Endothelial cell of umbilical vein (primary cell): Measurements from ENCODE around the gene TOGARAM2. TPM values are rescaled to one million over a fixed set of nuclear protein-coding genes. Genes with fewer than 3 reads are reported as not detected.

Experiments used
- BruUV-seq: library from RNA; stranded (reverse); fragments of 400-500 nt; replicated peaks from 2 replicates; lab custom pipeline; 2021; lab: Mats Ljungman, UMichigan
- CTCF ChIA-PET: fragments of 300-600, 350-600 bp; sonication (Branson Sonifier 250); formaldehyde crosslinking; loops from one replicate; lab custom pipeline; 2021; ENCODE audit warnings: antibody characterized with exemption, inconsistent platforms; lab: Charles Lee
- POLR2A ChIA-PET: fragments of 300-600, 350-600 bp; sonication (Branson Sonifier 250); formaldehyde crosslinking; loops from one replicate; lab custom pipeline; 2021; ENCODE audit warnings: antibody characterized with exemption, inconsistent platforms; lab: Charles Lee
- DNase-seq: peaks from one replicate; pipeline ENCODE4 v3.0.0-alpha.2; 2011; ENCODE audit warnings: low read depth, low spot score
- FAIRE-seq: peaks from 2 replicates; lab custom pipeline; 2011; peaks lifted over from hg19 to GRCh38; lab: Jason Lieb, UNC
- H2AFZ ChIP-seq: 2 replicates; pipeline ENCODE4 v1.6.0; 2012; ENCODE audit warnings: low read depth, low read length, control low read depth, inconsistent platforms
- H3K27ac ChIP-seq: 2 replicates; pipeline ENCODE4 v1.5.1; 2011; ENCODE audit warnings: low read depth, mild to moderate bottlenecking, control low read depth, low read length, moderate library complexity; ENCODE audit not compliant: insufficient read depth
- H3K27me3 ChIP-seq, 2 experiments: 2 replicates each; pipeline versions ENCODE4 v1.6.0 to v1.6.1; 2011; ENCODE audit warnings: low read length in 2 of 2, mixed read lengths in 1 of 2; ENCODE audit not compliant: control insufficient read depth in 2 of 2, insufficient read depth in 2 of 2
- H3K36me3 ChIP-seq, 2 experiments: 2 replicates in 1 of 2; 3 replicates in 1 of 2; pipeline ENCODE4 v1.5.1; 2011; ENCODE audit warnings: low read length in 2 of 2, mild to moderate bottlenecking in 1 of 2, moderate library complexity in 1 of 2; ENCODE audit not compliant: control insufficient read depth in 2 of 2, insufficient read depth in 2 of 2; ENCODE audit errors: extremely low read depth in 1 of 2
- H3K4me1 ChIP-seq: 3 replicates; pipeline ENCODE4 v1.5.1; 2011; ENCODE audit warnings: mild to moderate bottlenecking, low read length; ENCODE audit not compliant: control insufficient read depth, insufficient read depth; ENCODE audit errors: extremely low read depth
- H3K4me2 ChIP-seq: 2 replicates; pipeline ENCODE4 v1.6.1; 2011; ENCODE audit warnings: low read length, control low read depth, mixed read lengths; ENCODE audit not compliant: insufficient read depth
- H3K4me3 ChIP-seq, 3 experiments: fragments of 200-600 bp in 1 of 3; sonication (generic), shearing (Covaris generic) in 1 of 3; replicated peaks in 1 of 3; 2 replicates each; pipeline ENCODE4 v1.5.1; 2011 to 2016; ENCODE audit warnings: control low read depth in 3 of 3, low read length in 3 of 3, mild to moderate bottlenecking in 2 of 3, inconsistent platforms in 1 of 3, low read depth in 1 of 3, moderate library complexity in 1 of 3; ENCODE audit not compliant: insufficient read depth in 1 of 3
- H3K79me2 ChIP-seq: 2 replicates; pipeline ENCODE4 v1.6.0; 2012; ENCODE audit warnings: low read length, inconsistent platforms; ENCODE audit not compliant: control insufficient read depth, insufficient read depth
- H3K9ac ChIP-seq: replicated peaks from 2 replicates; pipeline ENCODE3; 2011; ENCODE audit warnings: low read length, control low read depth; ENCODE audit not compliant: insufficient read depth; ENCODE audit errors: extremely low read depth
- H3K9me1 ChIP-seq: replicated peaks from 3 replicates; pipeline ENCODE4 v1.6.0; 2011; ENCODE audit warnings: mild to moderate bottlenecking, low read length; ENCODE audit not compliant: control insufficient read depth, insufficient read depth; ENCODE audit errors: extremely low read depth
- H3K9me3 ChIP-seq: replicated peaks from 2 replicates; pipeline ENCODE4 v1.5.1; 2012; ENCODE audit warnings: low read length, inconsistent platforms; ENCODE audit not compliant: control insufficient read depth, insufficient read depth
- H4K20me1 ChIP-seq: replicated peaks from 2 replicates; pipeline ENCODE3; 2011; ENCODE audit warnings: mild to moderate bottlenecking, low read length; ENCODE audit not compliant: control insufficient read depth, insufficient read depth; ENCODE audit errors: extremely low read depth
- EZH2 ChIP-seq: IDR thresholded peaks from 2 replicates; pipeline ENCODE4 v1.6.1; 2012; ENCODE audit warnings: borderline replicate concordance, low read depth, mild to moderate bottlenecking, moderate library complexity, low read length, inconsistent platforms; ENCODE audit not compliant: severe bottlenecking
- FOS ChIP-seq: IDR thresholded peaks from 2 replicates; pipeline ENCODE4 v1.6.1; 2011; ENCODE audit warnings: mild to moderate bottlenecking, low read length, moderate library complexity, borderline replicate concordance; ENCODE audit not compliant: insufficient read depth
- GATA2 ChIP-seq: IDR thresholded peaks from 2 replicates; pipeline ENCODE4 v1.7.0; 2011; ENCODE audit warnings: low read depth, mild to moderate bottlenecking, moderate library complexity, mixed read lengths, low read length; ENCODE audit not compliant: insufficient read length, insufficient read depth
- JUN ChIP-seq: IDR thresholded peaks from 2 replicates; pipeline ENCODE4 v1.6.1; 2011; ENCODE audit warnings: borderline replicate concordance, low read depth; ENCODE audit not compliant: insufficient read length, insufficient read depth
- MYC ChIP-seq: IDR thresholded peaks from one replicate; pipeline ENCODE4 v1.6.1; 2011; ENCODE audit warnings: mild to moderate bottlenecking, low read depth, low read length
- POLR2A ChIP-seq: IDR thresholded peaks from 2 replicates; pipeline ENCODE4 v1.6.1; 2012; ENCODE audit warnings: low read depth, mild to moderate bottlenecking, control low read depth, low read length
- POLR2AphosphoS5 ChIP-seq: IDR thresholded peaks from 2 replicates; pipeline ENCODE4 v1.6.1; 2012; ENCODE audit warnings: low read depth, mild to moderate bottlenecking, control low read depth, low read length, moderate library complexity; ENCODE audit not compliant: insufficient read depth
- dilution Hi-C: fragments of 300-500 bp; cut with MboI; formaldehyde crosslinking; loops from one replicate; pipeline ENCODE4 v1.15.0; 2019; ENCODE audit warnings: low sequenced_read_pairs; ENCODE audit not compliant: extremely low pct_ligation_motif_present
- intact Hi-C: fragments of 100-400 bp; cut with micrococcal nuclease; formaldehyde crosslinking; loops from one replicate; pipeline ENCODE4 v1.10.0; 2022
- polyA plus RNA-seq, 4 experiments: library from polyadenylated mRNA; depleted of rRNA in 3 of 4; stranded (reverse) in 3 of 4; unstranded in 1 of 4; fragments of >200 nt; gene quantifications; 2 replicates each; pipeline versions ENCODE4 v1.2.1 to v1.2.3, GENCODE V29; 2011 to 2012; ENCODE audit warnings: missing spikeins in 1 of 4
- total RNA-seq: library from RNA; stranded (reverse); gene quantifications from 2 replicates; pipeline ENCODE4 v1.2.3, GENCODE V29; 2021
- TF ChIP-seq, protein P1 (sequence below): IDR thresholded peaks from 2 replicates; pipeline ENCODE4 v1.6.1; 2011; ENCODE audit not compliant: insufficient read depth, insufficient read length
- TF ChIP-seq, protein P2 (sequence below), 2 donors: IDR thresholded peaks; 1 replicate in 1 of 2; 2 replicates in 1 of 2; pipeline ENCODE4 v1.5.1; 2011; ENCODE audit warnings: low read length in 2 of 2, mild to moderate bottlenecking in 2 of 2, moderate library complexity in 2 of 2, control low read depth in 1 of 2, inconsistent platforms in 1 of 2, low read depth in 1 of 2; ENCODE audit not compliant: insufficient read depth in 1 of 2; ENCODE audit errors: extremely low read depth in 1 of 2

Gene TOGARAM2
- total and polyA plus RNA-seq, 2 donors (not counting 3 experiments of a cell fraction or from before 2014, with no cell fraction given) = not detected

DNA sequence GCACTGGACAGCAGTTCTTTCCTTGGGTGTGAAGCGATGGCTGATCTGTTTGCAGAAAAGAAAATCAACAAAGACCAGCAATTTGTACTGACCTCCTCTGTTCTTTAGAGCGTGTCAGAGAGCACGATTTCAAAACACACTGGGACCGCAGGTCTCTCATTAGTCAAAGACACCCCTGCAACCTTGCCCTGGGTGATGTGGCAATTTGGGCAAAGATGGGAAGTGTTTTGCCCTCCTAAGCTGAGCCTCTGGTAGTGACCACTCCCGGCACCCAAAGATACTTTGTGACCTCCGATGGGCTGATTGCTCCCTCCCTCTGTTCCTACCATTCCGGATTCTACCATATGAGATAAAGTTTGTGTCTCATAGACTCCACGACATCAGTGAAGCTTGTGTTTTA lies 115.9 kb downstream of the TOGARAM2 start:
- H3K27me3 ChIP-seq = no peaks in the 10 kb centered on the region
- no peaks in the 10 kb centered on the region for H3K4me1 ChIP-seq
- H3K36me3 ChIP-seq = no peaks in the 10 kb centered on the region
- no peaks in the 10 kb centered on the region for H3K9me1 ChIP-seq
- no peak for DNase-seq
- H3K9me3 ChIP-seq = no peaks in the 10 kb centered on the region
- H3K4me3 ChIP-seq = no peak overlapping the region
- H3K4me2 ChIP-seq = no peak overlapping the region
- ChIA-PET CTCF (no interaction called here), POLR2A (no interaction called here)
- no peak for FAIRE-seq
- no peaks in the 10 kb centered on the region for H3K79me2 ChIP-seq
- H4K20me1 ChIP-seq = no peaks in the 10 kb centered on the region
- H3K9ac ChIP-seq = no peak overlapping the region
- no peak overlapping the region for H3K27ac ChIP-seq
- intact Hi-C loops (no loop called here), dilution Hi-C loops (no loop called here)
- BruUV-seq = no TSS peak
- TF ChIP-seq POLR2AphosphoS5 (no peak), EZH2 (no peak), FOS (no peak)
- no peak overlapping the region for H2AFZ ChIP-seq

DNA sequence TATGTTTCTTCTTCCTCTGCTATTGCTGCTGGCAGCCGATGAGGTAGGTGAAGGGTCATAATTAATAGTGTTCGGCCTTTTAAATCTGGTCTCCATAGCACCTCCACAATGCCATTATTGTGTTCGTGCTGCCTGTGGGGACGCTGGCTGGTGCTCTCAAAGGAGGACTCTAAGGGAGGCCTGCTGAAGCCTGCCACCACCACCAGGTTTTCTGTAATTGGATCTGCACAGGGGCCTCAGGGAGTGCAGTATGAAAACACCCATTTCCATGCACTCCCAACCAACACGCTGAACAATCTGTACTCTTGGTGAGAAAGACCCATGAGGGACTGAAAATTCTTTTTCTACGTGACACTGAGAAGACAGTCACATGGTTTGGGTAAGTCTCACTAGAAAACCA lies 116.5 kb downstream of the TOGARAM2 start:
- DNase-seq = no peak
- H3K27me3 ChIP-seq = no peaks in the 10 kb centered on the region
- no peaks in the 10 kb centered on the region for H3K79me2 ChIP-seq
- no peaks in the 10 kb centered on the region for H3K9me3 ChIP-seq
- intact Hi-C loops (no loop called here), dilution Hi-C loops (no loop called here)
- FAIRE-seq = no peak
- no peak overlapping the region for H3K27ac ChIP-seq
- H3K36me3 ChIP-seq = no peaks in the 10 kb centered on the region
- CTCF ChIA-PET = no interaction called here
- H3K4me2 ChIP-seq = no peak overlapping the region
- no peak overlapping the region for H3K9ac ChIP-seq
- TF ChIP-seq JUN (no peak), GATA2 (no peak), POLR2AphosphoS5 (no peak), MYC (no peak), EZH2 (no peak), FOS (no peak), POLR2A (no peak)
- TF ChIP-seq, protein P1, sequence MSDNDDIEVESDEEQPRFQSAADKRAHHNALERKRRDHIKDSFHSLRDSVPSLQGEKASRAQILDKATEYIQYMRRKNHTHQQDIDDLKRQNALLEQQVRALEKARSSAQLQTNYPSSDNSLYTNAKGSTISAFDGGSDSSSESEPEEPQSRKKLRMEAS = no peak
- TF ChIP-seq, protein P2, sequence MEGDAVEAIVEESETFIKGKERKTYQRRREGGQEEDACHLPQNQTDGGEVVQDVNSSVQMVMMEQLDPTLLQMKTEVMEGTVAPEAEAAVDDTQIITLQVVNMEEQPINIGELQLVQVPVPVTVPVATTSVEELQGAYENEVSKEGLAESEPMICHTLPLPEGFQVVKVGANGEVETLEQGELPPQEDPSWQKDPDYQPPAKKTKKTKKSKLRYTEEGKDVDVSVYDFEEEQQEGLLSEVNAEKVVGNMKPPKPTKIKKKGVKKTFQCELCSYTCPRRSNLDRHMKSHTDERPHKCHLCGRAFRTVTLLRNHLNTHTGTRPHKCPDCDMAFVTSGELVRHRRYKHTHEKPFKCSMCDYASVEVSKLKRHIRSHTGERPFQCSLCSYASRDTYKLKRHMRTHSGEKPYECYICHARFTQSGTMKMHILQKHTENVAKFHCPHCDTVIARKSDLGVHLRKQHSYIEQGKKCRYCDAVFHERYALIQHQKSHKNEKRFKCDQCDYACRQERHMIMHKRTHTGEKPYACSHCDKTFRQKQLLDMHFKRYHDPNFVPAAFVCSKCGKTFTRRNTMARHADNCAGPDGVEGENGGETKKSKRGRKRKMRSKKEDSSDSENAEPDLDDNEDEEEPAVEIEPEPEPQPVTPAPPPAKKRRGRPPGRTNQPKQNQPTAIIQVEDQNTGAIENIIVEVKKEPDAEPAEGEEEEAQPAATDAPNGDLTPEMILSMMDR (IDR thresholded peaks at IDR 0.05; ENCODE audit: extremely low read depth in 1 of 2, insufficient read depth in 1 of 2, low read depth in 1 of 2, low read length in 2 of 2) = no peak
- no peak overlapping the region for H2AFZ ChIP-seq
- no peaks in the 10 kb centered on the region for H3K4me1 ChIP-seq
- H3K4me3 ChIP-seq = no peak overlapping the region
- no peaks in the 10 kb centered on the region for H4K20me1 ChIP-seq
- no TSS peak for BruUV-seq
- POLR2A ChIA-PET = no interaction called here
- no peaks in the 10 kb centered on the region for H3K9me1 ChIP-seq
